K562 (cell line): ENCODE measurements around the gene RNPEP. TPM values are rescaled to one million over a fixed set of nuclear protein-coding genes. Genes with fewer than 3 reads are reported as not detected.
A peak's percentile ranks its signal among the peaks of the same experiment; 100 is the strongest.

Experiments used
- ARNT ChIP-seq, 2 experiments: fragments of 450-650 bp; IDR thresholded peaks; 2 replicates each; pipeline ENCODE4 v1.6.1; 2016; ENCODE audit warnings: mild to moderate bottlenecking in 1 of 2
- DDX20 ChIP-seq: fragments of 450-650 bp; IDR thresholded peaks from 2 replicates; pipeline ENCODE4 v1.6.1; 2016; ENCODE audit warnings: missing genetic modification characterization, low read depth, mild to moderate bottlenecking, missing compliant biosample characterization, moderate library complexity
- EGR1 ChIP-seq: fragments of 450-650 bp; conservative IDR thresholded peaks from 2 replicates; pipeline ENCODE4 v1.6.1; 2017; ENCODE audit warnings: mild to moderate bottlenecking
- ETV5 ChIP-seq: sonication (generic); formaldehyde crosslinking; IDR thresholded peaks from 2 replicates; pipeline ENCODE4 v1.4.0; 2020; ENCODE audit warnings: low read depth, mild to moderate bottlenecking, missing genetic modification reagents
- FOXK2 ChIP-seq, 2 experiments: fragments of 450-650 bp; IDR thresholded peaks in 1 of 2; conservative IDR thresholded peaks in 1 of 2; 2 replicates each; pipeline ENCODE4 v1.6.1; 2016; ENCODE audit warnings: low read depth in 2 of 2, mild to moderate bottlenecking in 1 of 2
- HDAC2 ChIP-seq: fragments of 450-650 bp; IDR thresholded peaks from 2 replicates; pipeline ENCODE4 v1.6.1; 2016; ENCODE audit warnings: mild to moderate bottlenecking
- IRF1 ChIP-seq: sonication (generic); formaldehyde crosslinking; IDR thresholded peaks from 2 replicates; pipeline ENCODE4 v1.8.0; 2022; ENCODE audit warnings: missing genetic modification reagents, mild to moderate bottlenecking, borderline replicate concordance
- MTA2 ChIP-seq: fragments of 450-650 bp; IDR thresholded peaks from 2 replicates; pipeline ENCODE4 v1.6.1; 2016; ENCODE audit warnings: low read depth
- MYC ChIP-seq, 2 experiments: fragments of 250-450 bp in 1 of 2; sonication (Bioruptor Pico) in 1 of 2; IDR thresholded peaks; 2 replicates each; pipeline versions ENCODE4 v1.5.1 to v1.6.1; 2012 to 2021; ENCODE audit warnings: low read depth in 2 of 2, borderline replicate concordance in 1 of 2, improper control_type of control experiment in 1 of 2, low read length in 1 of 2, mild to moderate bottlenecking in 1 of 2, moderate library complexity in 1 of 2
- POLR2H ChIP-seq: IDR thresholded peaks from 2 replicates; pipeline ENCODE4 v1.6.1; 2016; ENCODE audit warnings: missing genetic modification characterization, low read depth, mild to moderate bottlenecking, control low read depth, missing compliant biosample characterization, moderate library complexity
- POU5F1 ChIP-seq: fragments of 150-350 bp; IDR thresholded peaks from 2 replicates; pipeline ENCODE4 v1.6.1; 2014; ENCODE audit warnings: borderline replicate concordance, low read length, low read depth, mild to moderate bottlenecking; ENCODE audit not compliant: partially characterized antibody
- RHOXF2B ChIP-seq: fragments of 250-450 bp; sonication (Bioruptor Pico); conservative IDR thresholded peaks from 2 replicates; pipeline ENCODE4 v1.5.1; 2021
- SMARCE1 ChIP-seq: fragments of 450-650 bp; IDR thresholded peaks from 2 replicates; pipeline ENCODE4 v1.7.1; 2016; ENCODE audit warnings: mild to moderate bottlenecking
- SRF ChIP-seq, 2 experiments: fragments of 250-450, 450-650 bp in 1 of 2; sonication (Bioruptor Pico) in 1 of 2; sonication (generic) in 1 of 2; formaldehyde crosslinking; IDR thresholded peaks; 2 replicates each; pipeline versions ENCODE4 v1.5.0 to v1.5.1; 2020 to 2022; ENCODE audit warnings: mild to moderate bottlenecking in 1 of 2, missing genetic modification reagents in 1 of 2
- ZEB2 ChIP-seq: fragments of 450-650 bp; IDR thresholded peaks from 2 replicates; pipeline ENCODE4 v1.6.1; 2016
- ZNF232 ChIP-seq: sonication (generic); formaldehyde crosslinking; IDR thresholded peaks from 2 replicates; pipeline ENCODE4 v1.8.0; 2022; ENCODE audit warnings: mild to moderate bottlenecking, missing genetic modification reagents
- polyA plus RNA-seq, 8 experiments: library from polyadenylated mRNA; depleted of rRNA in 4 of 8; stranded (reverse) in 5 of 8; unstranded in 3 of 8; fragments of >200 nt; fragmentation: Nextera tagmentation in 2 of 8; fragmentation: Illumina TruSeq in 1 of 8; extraction: Ambion mirVana in 2 of 8; extraction: Trizol in 1 of 8; gene quantifications; 2 replicates each; pipeline versions ENCODE4 v1.2.1 to v1.2.3, GENCODE V29; 2011 to 2014; ENCODE audit warnings: inconsistent platforms in 1 of 8, missing spikeins in 1 of 8
- total RNA-seq, 7 experiments: library from RNA; depleted of rRNA in 6 of 7; stranded (reverse); fragments of >200 nt in 6 of 7; fragmentation: Illumina TruSeq in 2 of 7; extraction: Trizol in 2 of 7; gene quantifications; 2 replicates each; pipeline versions ENCODE4 v1.2.1 to v1.2.3, GENCODE V29; 2011 to 2021; ENCODE audit warnings: low replicate concordance in 1 of 7
- TF ChIP-seq, protein P1 (sequence below): fragments of 250-450 bp; sonication (Bioruptor Pico); IDR thresholded peaks from 2 replicates; pipeline ENCODE4 v1.8.0; 2022; ENCODE audit warnings: inconsistent platforms
- TF ChIP-seq, protein P2 (sequence below), 2 experiments: fragments of 450-650 bp; formaldehyde crosslinking in 1 of 2; IDR thresholded peaks; 2 replicates each; pipeline versions ENCODE4 v1.4.0 to v1.6.1; 2014 to 2020; ENCODE audit warnings: mild to moderate bottlenecking in 2 of 2, borderline replicate concordance in 1 of 2, low read depth in 1 of 2

The RNPEP gene
- total and polyA plus RNA-seq, 9 of the 15 experiments (the other 6 are each of a cell fraction or from before 2014, with no cell fraction given), result 27.5 to 131 (median 63.4) TPM

DNA sequence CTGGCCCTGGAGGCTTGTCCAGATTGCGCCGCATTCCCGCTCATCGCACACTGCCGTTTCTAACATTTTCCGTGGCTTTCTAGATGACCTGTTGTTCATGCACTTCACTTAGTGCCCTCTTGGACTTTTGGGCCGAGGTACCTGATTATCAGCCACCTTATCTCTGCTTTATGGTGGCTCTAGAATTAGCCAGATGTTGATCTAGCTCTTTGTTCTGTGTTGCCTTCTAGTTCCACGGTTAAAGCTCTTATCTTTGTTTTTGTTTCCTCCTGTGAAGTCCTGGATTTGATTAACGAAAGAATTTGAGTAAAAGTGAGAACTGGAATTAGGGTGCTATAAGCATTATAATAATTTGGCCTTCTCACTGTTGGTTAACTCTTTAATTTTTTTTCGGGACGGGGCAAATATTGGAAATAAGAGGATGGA is 945 bp downstream of the RNPEP start (continued):
- TF ChIP-seq MYC (IDR thresholded peaks at IDR 0.05; ENCODE audit: low read depth, low read length) (no peak), MYC (CRISPR knock-in tag; IDR thresholded peaks at IDR 0.05; ENCODE audit: borderline replicate concordance, low read depth) (no peak), ZNF232 (CRISPR knock-in tag) (no peak), ZEB2 (no peak), SRF (CRISPR knock-in tag; IDR thresholded peaks at IDR 0.05) (peak in 1 of 2 experiments; percentile 88; a peak in 1 of 4 replicates), MTA2 (no peak), IRF1 (CRISPR knock-in tag) (no peak), FOXK2 (conservative IDR thresholded peaks at IDR 0.05 in 1 of 2, IDR thresholded peaks at IDR 0.05 in 1 of 2; ENCODE audit: low read depth in 2 of 2) (0 out of 4 replicates have a peak, but pooled peaks of 1 of the 2 experiments have one; percentile 3), POLR2H (tag) (no peak; the same call in 1 of the 2 replicates), HDAC2 (peak; percentile 91; the same call in 1 of the 2 replicates), ARNT (IDR thresholded peaks at IDR 0.05) (peak in 1 of 2 experiments; percentile 92; a peak in 2 of 4 replicates), POU5F1 (no peak), DDX20 (no peak), SMARCE1 (0 out of 2 replicates have a peak, but pooled peaks have one; percentile 45), EGR1 (no peak), ETV5 (CRISPR knock-in tag) (0 out of 2 replicates have a peak, but pooled peaks have one; percentile 14), RHOXF2B (CRISPR knock-in tag) (no peak)
- TF ChIP-seq, protein P1, sequence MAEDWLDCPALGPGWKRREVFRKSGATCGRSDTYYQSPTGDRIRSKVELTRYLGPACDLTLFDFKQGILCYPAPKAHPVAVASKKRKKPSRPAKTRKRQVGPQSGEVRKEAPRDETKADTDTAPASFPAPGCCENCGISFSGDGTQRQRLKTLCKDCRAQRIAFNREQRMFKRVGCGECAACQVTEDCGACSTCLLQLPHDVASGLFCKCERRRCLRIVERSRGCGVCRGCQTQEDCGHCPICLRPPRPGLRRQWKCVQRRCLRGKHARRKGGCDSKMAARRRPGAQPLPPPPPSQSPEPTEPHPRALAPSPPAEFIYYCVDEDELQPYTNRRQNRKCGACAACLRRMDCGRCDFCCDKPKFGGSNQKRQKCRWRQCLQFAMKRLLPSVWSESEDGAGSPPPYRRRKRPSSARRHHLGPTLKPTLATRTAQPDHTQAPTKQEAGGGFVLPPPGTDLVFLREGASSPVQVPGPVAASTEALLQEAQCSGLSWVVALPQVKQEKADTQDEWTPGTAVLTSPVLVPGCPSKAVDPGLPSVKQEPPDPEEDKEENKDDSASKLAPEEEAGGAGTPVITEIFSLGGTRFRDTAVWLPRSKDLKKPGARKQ (CRISPR knock-in tag), result no peak
- TF ChIP-seq, protein P2, sequence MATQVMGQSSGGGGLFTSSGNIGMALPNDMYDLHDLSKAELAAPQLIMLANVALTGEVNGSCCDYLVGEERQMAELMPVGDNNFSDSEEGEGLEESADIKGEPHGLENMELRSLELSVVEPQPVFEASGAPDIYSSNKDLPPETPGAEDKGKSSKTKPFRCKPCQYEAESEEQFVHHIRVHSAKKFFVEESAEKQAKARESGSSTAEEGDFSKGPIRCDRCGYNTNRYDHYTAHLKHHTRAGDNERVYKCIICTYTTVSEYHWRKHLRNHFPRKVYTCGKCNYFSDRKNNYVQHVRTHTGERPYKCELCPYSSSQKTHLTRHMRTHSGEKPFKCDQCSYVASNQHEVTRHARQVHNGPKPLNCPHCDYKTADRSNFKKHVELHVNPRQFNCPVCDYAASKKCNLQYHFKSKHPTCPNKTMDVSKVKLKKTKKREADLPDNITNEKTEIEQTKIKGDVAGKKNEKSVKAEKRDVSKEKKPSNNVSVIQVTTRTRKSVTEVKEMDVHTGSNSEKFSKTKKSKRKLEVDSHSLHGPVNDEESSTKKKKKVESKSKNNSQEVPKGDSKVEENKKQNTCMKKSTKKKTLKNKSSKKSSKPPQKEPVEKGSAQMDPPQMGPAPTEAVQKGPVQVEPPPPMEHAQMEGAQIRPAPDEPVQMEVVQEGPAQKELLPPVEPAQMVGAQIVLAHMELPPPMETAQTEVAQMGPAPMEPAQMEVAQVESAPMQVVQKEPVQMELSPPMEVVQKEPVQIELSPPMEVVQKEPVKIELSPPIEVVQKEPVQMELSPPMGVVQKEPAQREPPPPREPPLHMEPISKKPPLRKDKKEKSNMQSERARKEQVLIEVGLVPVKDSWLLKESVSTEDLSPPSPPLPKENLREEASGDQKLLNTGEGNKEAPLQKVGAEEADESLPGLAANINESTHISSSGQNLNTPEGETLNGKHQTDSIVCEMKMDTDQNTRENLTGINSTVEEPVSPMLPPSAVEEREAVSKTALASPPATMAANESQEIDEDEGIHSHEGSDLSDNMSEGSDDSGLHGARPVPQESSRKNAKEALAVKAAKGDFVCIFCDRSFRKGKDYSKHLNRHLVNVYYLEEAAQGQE (IDR thresholded peaks at IDR 0.05; ENCODE audit: borderline replicate concordance), result 0 out of 2 replicates have a peak, but pooled peaks have one; percentile 21
- TF ChIP-seq, protein P2 (CRISPR knock-in tag; IDR thresholded peaks at IDR 0.05; ENCODE audit: low read depth), result no peak
